ENCODE data around the gene CD200R1L.

Gene CD200R1L

DNA sequence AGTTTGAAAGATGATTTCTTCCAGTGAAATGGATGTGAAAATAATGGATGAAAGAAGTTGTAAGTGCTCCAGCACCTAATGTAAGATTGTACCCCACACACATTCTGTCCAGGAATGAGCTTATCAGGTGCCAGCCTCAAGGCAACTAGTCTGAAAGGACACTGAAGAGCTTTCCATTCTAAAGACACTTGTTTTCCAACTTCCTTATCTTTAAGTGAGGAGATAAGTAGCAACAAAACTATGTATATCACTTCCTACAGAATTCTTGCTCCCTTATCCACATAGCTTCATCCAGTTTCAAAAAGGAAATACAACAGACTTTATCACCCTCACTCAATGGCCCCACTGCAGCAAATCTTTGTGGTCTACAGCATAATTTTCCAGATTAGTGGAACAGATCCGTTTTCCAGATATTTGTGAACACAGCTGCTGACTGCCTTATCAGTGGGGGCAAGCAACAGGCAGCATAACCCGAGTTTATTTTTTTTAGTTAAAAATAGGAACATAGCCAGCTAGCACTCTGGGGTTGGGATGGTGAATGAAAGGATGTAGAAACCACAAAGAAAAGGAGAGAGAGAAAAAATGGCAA lies 60.6 kb downstream of the CD200R1L start:
- no peak for DNase-seq

DNA sequence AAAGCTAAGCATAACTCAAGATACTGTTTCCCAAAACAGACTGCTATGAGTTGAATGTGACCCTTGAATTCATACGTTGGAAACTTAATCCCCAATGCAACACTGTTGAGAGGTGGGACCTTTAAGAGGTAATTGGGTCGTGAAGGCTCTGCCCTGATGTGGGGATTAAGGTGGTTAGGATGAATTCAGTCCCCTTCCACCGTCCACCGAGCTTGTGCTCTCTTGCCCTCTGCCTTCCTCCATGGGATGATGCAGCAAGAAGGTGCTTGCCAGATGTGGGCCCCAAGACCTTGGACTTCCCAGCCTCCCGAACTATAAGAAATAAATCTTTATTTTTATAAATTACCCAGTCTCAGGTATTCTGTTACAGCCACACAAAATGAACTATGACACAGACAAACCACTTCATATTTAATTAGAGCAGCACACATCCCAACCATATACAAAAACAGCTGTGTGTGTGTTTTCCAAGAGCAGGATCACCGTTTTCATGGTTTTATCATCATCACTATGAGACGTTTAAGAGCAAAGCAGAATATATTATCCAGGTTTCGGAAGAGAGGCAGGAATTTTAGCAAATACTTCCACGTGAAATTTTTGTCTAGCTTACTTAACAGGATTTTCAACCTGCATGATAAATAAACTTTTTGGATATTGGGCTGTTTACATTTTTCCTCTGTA lies 61.2 kb downstream of the CD200R1L start:
- no peak for DNase-seq

DNA sequence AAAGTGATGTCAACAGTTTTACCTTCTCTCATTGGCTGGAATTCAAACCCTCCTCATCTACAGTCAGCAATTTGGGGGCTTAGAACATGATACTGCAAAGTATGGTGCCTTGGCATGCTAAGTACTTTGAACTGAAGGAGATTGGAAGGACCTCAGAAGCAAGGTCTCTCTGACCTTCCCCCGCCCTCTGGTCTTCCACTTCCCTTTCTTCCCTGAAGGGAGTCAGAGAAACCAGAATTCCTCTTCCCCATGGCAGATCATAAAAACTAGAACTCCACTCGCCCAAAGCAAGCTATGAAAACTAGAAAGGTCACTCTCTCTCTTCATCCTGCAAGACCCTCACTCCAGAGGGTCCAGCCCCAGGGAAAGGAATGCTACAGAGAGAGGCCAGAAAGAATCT lies 64.2 kb downstream of the CD200R1L start:
- no peak for DNase-seq

DNA sequence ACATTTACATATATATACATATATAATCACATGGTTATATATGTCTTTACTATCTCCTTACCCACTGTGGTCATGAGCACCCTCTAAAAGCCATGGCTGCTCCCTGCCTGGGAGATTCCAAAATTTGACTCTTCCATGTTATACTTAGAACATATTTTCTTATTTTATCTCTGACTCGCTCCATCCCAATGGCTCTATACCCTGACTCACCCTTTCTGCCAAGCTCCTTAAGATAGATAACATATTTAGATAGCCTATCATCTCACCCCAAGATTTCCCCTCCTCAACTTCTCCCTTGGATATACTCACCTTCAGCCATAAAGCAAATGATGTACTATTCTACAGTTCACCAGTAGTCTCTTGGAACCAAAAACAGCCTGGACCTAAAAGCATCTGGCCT lies 65.1 kb downstream of the CD200R1L start:
- DNase-seq = no peak

DNA sequence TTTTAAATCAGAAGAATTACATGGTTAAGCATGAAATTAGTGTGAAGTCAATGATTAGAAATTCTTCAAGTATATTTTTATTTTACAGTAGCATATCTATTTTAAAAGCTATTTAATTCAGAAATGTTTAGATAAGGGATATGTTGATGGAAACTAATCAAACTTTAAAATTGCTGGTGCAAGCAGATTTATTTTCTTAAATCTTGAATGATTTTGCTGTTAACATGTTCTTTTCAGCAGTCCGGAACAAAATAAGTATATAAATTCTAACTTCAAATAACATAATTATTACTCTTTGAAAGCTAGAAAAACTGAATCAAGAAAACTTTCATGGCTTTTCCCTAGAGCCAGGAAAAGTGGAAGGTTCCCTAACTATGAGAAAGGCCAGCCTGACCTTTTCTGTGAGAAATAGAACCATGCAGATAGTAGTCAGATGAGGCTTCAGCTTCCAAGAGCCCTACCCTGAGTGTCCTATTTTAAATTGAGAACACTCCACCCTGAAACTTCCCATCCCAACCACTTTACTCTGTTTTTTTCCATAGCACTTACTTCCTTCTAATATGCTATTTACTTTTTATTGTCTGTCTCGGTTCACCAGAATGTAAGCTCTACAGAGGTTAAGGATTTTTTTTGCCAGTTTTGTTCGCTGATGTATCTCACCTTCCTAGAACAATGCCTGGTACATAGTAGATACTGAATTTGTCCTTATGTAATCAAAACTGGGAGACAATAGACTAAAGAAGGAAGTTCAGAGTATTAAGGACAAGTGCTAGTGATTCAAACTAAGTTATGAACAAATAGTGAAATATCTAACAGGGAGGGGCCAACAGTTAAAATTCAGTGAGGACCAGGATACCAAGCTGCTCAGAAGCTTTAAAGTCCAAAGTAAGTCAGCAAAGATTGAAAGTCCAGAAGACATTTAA lies 66.8 kb downstream of the CD200R1L start:
- DNase-seq = no peak

DNA sequence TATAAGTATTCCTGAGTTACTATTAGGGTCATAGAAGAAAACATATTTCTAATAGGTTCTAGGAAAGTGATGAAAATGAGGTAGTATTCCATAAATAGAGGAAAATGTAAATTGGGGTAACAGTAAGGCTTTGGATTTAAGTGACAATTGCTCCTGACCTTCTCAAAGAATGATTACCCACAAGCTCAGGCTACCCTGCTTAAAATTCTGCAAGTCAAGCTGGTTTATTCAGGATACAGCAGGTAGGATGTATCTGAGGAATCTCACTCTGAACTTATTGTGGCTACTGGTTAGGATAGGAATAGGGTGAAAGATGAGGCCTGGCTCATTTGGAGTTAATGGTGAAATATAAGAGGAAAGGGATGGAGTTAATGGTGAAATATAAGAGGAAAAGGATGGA lies 67.7 kb downstream of the CD200R1L start:
- no peak for DNase-seq

DNA sequence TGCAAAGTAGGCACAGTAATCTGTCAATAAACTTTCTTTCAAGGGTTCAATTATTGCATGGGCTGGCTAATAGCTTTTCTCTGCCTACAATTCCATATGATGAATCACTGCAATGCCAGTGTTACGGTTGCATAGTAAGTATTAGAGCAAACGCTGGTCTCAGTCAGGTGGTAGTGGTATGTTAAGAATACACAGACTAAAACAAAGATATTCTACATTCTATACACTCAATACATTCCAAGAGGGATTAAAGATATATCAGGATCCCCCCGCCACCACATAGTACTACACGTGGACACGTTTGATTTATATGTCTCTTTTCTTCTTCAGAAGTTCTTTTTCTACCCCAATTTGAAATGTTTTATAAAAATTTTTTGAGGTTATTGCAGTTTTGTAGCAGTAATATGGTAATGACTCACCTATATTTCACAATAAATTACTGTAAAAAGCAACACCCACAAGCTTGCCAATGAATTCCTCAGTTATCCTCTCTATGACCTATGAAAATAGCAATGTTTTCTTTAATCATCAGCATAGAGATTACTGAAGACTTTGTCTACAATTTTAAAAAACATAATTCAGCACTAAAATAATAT lies 68.2 kb downstream of the CD200R1L start:
- DNase-seq = no peak

DNA sequence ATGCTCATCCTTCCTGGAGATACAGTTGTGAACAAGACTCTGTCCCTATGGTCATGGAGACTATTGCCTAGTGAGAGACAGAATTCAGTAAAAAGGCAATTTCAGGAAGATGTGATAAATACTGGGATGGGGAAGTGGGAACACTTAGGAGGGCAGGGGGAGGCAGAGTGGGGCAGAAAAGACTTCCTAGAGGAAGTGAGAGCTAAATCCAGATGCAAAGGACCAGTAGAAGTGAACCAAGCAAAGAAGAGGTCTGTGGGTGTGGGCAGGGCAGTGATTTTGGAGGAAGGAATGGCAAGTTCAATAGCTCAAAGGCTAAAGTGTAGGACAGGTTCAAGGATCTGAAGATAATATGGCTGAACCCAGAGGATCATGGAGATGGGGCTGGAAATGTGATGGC lies 68.9 kb downstream of the CD200R1L start:
- DNase-seq = no peak

DNA sequence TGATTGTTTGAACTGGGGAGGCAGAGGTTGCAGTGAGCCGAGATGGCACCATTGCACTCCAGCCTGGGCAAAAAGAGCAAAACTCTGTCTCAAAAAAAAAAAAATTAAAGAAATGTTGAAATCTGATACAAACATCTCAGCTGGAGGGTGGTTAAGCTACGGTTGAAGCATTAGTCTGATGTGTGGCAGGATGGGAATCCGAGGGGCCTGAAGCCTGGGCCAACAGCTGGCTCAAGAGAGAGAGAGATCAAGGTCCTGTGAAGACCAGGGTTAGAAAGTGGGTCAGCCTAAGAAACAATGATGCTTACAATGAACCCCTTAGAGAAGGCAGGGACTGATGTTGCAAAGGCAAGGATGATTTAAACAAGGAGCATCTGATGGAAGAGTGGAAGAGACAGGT lies 69.8 kb downstream of the CD200R1L start:
- DNase-seq = no peak

DNA sequence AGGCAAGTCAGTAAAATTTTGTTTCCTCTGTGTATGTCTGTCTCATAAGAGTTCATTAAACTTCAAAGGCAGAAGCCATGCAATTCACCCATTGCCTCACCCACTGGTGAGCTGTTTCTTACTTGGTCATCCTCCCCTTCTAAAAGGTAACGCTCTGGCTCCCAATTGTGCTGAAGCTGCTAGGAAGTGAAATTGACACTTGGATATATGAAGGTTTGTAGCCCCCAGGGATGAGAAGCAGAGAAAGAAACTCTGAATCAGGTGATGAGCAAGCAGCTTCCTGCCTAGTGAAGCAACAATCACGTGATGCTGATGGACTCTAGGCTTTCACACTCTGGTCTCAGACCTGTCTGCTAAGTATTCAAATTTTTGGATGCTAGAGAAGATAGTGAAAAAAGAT lies 70.7 kb downstream of the CD200R1L start:
- no peak for DNase-seq

DNA sequence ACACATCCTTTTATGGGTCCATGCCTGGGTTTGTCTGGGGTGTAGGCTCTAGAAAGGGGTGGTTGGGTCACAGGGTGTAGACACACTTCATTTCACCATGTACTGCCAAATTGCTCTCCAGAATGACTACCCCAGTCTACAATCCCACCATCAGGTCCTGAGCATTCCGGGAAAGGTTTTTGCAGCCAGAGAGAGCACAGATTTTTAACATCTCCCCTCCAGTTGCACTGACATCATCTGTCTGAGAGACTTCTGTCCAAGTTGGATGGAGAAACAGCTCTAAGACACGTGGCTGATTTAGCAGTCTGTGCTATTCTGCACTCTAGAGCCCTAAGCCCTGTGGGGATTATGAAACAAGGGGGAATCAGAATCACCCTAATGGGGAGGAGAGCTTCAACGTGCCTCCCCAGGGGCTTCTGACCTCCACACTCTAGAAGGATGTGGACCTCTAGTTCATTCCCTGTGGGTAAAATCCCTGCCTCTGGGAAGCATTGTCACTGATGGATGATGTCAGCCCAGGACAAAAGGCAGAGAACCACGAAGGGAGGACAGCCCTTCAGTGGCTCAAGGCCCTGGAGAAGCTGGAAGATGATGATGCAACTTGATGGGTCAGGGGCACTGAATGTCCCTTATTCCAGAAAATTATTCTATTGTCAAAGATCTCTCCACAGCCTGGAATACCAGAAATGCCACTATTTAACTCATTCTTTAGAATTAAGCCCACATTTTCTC lies 71.5 kb downstream of the CD200R1L start:
- DNase-seq = no peak

DNA sequence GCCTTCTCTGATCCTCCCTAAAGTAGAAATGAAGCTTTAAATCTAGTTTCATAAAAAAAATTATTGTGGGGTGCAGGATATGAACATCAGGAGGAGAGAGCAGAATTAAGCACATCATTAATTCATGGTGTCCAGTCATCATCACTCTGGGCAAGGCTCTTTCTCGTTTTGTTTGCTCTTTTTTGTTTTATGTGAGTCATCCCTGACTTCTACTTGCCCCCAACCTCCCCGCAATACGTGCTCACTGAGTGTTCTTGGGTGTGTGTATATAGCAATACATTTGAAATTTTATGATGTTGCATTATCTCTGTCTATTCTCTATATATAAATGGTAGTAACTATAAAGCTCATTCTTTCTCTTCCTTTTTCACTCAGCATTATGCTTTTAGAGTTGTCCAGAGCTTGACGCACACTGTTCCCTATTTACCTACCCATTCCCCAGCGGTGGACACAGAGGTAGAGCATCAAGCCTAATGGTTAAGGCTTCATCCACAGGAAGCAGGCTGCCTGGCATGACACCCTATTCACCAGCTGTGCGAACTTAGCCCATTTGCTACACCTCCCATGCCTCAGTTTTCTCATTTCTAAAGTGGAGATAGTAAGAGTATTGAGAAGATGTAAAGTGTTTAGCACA lies 72.3 kb downstream of the CD200R1L start:
- DNase-seq = no peak

DNA sequence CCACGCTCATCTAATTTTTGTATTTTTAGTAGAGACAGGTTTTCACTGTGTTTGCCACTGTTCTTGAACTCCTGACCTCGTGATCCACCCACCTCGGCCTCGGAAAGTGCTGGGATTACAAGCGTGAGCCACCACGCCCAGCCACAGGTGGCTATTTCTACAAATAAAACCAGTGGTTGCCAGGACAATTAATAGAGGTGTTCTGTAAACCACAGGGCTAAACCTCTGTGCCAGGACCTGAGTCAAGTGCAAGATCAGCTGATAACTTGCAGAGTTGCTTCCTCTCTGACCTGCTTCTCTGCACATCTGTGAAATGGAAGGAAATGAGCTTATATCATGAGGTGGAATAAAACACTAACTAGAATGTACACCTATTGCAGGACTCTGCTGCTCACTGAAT lies 72.8 kb downstream of the CD200R1L start:
- no peak for DNase-seq

DNA sequence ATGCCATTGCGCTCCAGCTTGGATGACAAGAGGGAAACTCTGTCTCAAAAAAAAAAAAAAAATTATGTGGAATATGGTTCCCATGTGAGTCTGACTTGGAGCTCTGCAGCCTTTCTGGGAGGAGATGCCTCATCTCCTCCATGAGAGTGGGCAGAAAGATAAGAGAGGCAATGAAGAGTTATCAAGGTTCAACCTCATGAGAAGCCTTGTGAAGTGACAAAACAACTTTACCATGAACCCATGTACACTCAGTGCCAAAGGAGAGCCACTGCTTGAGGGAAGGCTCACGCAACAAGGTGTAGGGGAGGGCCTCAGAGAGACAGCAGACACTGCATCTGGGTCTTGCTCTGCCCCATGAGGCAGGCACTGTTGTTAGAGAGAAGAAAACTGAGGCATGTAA lies 75.7 kb downstream of the CD200R1L start:
- no peak for DNase-seq

DNA sequence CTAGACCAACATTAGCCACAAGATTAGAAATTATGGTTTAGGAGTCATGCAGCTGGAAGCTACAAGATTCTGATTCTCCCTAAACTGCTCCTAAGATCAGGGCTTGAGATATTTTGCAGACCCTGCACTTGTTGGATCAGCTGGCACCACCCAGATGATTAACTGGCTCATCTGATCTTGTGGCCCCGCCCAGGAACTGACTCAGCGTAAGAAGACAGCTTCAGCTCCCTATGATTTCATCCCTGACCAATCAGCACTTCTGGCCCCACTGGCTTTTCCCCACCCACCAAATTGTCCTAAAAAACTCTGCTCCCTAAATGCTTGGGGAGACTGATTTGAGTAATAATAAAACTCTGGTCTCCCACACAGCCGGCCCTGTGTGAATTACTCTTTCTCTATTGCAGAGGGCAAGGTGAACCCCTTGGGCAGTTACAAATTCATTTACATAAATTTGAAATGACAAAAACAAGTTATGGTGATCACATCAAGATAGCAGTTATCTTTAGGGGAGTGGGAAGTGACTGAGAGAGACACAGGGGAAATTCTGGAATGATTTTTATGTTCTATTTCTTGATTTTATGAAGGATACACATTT lies 76.5 kb downstream of the CD200R1L start:
- peak; percentile 31 for DNase-seq

DNA sequence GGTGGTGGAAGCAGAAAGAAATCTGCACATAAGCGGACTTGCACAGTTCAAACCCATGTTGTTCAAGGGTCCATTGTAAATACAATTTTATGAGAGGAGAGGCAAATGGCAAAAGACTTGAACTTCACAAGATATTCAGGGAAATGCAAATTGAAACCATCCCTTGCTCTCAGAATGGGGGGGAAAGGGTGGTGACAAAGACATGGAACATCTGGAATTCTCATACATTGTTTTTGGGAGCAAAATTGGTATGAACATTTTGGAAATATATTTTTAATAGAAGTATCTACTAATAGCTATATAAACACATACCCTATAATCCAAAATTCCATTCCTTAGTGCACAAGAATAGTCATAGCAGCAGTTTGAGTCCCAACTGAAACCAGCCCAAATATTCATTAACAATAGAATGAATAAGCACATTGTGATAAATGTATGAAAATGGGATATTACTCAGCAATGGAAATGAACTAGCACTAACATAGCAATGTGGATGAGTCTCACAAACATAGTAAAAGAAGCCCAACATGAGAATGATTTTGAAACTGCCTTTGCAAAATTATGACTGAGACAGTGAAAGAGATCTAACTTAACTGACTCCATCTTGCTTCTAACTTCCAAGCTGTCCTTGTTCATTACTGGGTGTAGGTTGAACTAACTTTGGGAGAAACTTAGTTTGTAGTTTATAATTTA lies 77.2 kb downstream of the CD200R1L start:
- no peak for DNase-seq

DNA sequence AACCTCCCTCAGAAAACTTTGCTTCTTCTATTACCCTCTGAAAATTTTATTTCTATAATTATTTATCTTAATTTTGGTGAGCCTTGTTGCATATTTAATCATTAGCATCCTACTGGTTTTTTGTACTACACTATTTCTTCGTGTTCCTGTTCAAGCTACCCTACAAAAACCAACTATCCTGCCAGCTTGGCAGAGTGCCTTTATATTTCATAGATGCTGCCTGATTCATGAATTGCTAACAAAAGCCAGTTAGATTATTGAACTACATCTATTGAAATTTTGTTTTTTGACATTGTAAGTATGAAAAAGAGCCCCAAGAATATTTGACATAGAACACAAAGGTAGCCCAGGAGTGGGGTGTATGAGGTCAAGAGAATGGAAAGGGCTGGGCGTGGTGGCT lies 78.9 kb downstream of the CD200R1L start:
- DNase-seq = no peak

DNA sequence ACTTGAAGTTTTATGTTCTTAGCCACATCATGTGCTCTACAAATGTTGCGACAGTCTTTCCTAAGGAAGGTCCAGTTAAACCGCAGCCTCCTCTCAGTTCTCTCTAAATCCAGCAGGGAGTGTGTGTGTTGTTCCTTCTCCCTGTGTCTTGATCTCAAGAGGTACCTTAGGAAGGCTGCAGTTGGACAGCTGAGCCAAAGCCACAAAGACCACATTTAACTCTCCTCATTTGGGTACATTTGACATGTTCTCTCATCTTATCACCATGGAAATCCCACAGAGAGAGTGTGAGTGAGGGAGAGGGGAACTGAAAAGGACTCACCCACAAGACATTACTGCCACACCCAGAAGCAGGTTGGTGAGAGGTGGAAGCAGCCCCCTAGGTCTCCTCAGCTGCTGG lies 79.5 kb downstream of the CD200R1L start:
- DNase-seq = no peak

All from NCI-H1436 (cell line).